WTC11 (cell line): ENCODE measurements around the gene CTNS.

Source experiments
- ETV6 ChIP-seq: sonication (generic); formaldehyde crosslinking; IDR thresholded peaks from 2 replicates; pipeline ENCODE4 v1.8.1; 2022; ENCODE audit warnings: mild to moderate bottlenecking, missing genetic modification reagents
- TF ChIP-seq, protein P1 (sequence below): fragments of 200-600 bp; IDR thresholded peaks from 2 replicates; pipeline ENCODE4 v1.8.0; 2022; ENCODE audit warnings: antibody characterized with exemption

GRCh38 chr17:3692346-3692745 is 55.8 kb downstream of the CTNS start:
- TF ChIP-seq, protein P1, sequence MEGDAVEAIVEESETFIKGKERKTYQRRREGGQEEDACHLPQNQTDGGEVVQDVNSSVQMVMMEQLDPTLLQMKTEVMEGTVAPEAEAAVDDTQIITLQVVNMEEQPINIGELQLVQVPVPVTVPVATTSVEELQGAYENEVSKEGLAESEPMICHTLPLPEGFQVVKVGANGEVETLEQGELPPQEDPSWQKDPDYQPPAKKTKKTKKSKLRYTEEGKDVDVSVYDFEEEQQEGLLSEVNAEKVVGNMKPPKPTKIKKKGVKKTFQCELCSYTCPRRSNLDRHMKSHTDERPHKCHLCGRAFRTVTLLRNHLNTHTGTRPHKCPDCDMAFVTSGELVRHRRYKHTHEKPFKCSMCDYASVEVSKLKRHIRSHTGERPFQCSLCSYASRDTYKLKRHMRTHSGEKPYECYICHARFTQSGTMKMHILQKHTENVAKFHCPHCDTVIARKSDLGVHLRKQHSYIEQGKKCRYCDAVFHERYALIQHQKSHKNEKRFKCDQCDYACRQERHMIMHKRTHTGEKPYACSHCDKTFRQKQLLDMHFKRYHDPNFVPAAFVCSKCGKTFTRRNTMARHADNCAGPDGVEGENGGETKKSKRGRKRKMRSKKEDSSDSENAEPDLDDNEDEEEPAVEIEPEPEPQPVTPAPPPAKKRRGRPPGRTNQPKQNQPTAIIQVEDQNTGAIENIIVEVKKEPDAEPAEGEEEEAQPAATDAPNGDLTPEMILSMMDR: no peak
- TF ChIP-seq ETV6 (CRISPR knock-in tag): no peak
